Uterus (tissue), 2 donors: Measurements from ENCODE around the gene ATP13A2.

Experiments used
- POLR2A ChIP-seq, 2 donors: fragments of 450-650 bp; IDR thresholded peaks; one replicate each; pipeline ENCODE4 v1.6.1; 2016; ENCODE audit warnings: antibody characterized with exemption in 2 of 2, mild to moderate bottlenecking in 1 of 2, moderate library complexity in 1 of 2
- TF ChIP-seq, protein P1 (sequence below), 4 experiments: fragments of 200-600 bp in 2 of 4; fragments of 450-650 bp in 2 of 4; sonication (generic) in 2 of 4; IDR thresholded peaks; one replicate each; pipeline ENCODE4 v1.5.1; 2016 to 2019; ENCODE audit warnings: antibody characterized with exemption in 4 of 4, mild to moderate bottlenecking in 2 of 4, moderate library complexity in 1 of 4

- TF ChIP-seq, protein P1, sequence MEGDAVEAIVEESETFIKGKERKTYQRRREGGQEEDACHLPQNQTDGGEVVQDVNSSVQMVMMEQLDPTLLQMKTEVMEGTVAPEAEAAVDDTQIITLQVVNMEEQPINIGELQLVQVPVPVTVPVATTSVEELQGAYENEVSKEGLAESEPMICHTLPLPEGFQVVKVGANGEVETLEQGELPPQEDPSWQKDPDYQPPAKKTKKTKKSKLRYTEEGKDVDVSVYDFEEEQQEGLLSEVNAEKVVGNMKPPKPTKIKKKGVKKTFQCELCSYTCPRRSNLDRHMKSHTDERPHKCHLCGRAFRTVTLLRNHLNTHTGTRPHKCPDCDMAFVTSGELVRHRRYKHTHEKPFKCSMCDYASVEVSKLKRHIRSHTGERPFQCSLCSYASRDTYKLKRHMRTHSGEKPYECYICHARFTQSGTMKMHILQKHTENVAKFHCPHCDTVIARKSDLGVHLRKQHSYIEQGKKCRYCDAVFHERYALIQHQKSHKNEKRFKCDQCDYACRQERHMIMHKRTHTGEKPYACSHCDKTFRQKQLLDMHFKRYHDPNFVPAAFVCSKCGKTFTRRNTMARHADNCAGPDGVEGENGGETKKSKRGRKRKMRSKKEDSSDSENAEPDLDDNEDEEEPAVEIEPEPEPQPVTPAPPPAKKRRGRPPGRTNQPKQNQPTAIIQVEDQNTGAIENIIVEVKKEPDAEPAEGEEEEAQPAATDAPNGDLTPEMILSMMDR (IDR thresholded peaks at IDR 0.05), result no peak
- no peak for TF ChIP-seq POLR2A (IDR thresholded peaks at IDR 0.05)
Observed at GRCh38 chr1:17027403-17027802, 15.7 kb upstream of the ATP13A2 start.
